ELR (cell line): ENCODE measurements around the gene VWA8.

Source experiments
- DNase-seq: peaks from one replicate; pipeline ENCODE4 v3.0.0-alpha.2; 2015; ENCODE audit warnings: low read depth

VWA8 gene

DNA sequence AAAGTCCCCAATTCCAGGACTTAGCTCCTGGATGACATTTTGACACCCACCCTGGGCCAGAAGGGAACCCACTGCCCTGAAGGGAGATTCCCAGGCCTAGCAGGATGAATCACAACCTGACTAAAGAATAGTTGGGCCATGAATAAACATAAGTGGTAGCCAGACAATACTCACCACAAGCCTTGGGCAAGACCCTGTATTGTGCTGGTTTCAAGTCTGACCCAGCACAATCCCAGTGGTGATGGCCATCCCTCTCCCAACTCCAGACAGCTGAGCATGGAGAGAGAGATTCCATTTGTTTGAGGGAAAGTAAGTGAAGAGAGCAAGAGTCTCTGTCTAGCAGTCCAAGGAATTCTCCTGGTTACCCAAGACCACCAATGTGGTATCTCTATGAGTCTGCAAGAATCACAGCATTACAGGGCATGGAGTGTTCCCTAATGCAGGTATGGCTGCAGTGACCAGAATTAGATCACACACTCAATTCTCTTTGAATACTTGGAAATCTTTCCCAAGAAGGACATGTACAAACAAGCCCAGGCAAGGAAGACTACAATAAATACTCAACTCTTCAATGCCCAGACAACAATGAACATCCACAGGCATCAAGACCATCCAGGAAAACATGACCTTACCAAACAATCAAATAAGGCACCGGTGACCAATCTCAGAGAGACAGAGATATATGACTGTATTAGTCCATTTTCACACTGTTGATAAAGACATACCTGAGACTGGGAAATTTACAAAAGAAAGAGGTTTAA is 158.0 kb downstream of the VWA8 start:
- peak; percentile 92 for DNase-seq

DNA sequence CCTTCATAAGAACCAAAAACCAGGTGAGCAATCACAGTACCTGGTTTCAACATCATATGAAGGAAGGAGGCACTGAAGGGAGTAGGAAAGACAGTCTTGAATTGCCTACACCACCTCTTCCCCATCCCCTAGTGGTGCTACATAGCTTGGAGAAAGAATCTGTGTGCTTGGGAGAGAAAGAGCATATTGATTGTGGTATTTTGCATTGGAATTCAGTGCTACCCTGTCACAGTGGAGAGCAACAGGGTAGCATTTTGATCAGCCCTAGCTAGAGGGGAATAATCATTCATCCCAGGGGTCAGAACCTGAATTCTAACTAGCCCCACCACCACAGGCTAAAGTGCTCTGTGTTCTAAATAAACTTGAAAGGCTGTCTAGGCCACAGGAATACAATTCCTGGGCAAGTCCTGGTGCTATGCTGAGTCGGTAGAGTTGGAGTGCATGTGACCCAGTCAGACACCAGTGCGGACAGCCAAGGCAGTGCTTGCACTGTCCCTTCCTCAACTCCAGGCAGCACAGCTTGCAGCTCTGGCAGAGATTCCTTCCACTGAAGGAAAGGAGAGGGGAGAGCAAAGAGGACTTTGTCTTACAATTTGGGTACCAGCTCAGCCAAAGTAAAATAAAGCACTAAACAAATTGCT is 158.7 kb downstream of the VWA8 start:
- no peak for DNase-seq

GRCh38 chr13:41791056-41791455 is 169.9 kb downstream of the VWA8 start:
- peak; percentile 59 for DNase-seq

- no peak for DNase-seq
These were observed 172.4 kb downstream of the VWA8 start for GRCh38 chr13:41788552-41788951.

DNA sequence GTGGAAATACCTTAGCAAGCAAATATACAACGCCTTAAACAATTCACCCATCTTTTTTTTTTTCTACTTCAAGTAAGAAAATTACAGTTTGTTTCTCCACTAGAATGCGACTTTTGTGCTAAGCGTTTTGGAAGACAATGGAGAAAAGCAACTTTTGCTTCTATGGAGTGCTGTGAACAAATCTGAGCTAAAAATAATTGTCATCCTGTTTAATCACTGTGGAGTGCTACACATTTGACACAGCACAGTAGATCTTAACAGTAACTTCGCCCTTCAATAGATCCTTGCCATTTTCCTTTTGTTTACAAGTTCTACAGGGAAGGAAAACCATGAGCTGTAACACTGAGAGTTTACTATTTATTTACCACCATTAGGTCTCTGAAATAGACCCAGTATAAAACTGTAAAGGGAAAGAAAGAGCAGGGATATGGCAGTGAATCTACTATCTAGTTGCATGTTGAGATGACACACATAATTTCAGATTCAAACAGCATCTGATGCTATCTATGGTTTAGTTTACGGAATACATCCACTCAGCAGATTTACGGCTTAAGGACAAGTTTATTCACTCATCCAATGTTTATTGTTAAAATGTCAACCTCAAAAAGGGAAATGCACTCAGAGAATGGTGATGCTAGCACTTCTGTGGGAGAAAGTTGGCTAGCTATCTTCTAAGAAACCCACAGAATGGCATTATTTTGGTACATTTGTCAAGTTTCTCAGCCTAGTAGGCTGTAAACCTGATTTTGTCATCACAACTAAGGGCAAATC is 175.3 kb downstream of the VWA8 start:
- no peak for DNase-seq

GRCh38 chr13:41782086-41782485 is 178.8 kb downstream of the VWA8 start:
- DNase-seq: no peak

- peak; percentile 5 for DNase-seq
These were observed 179.9 kb downstream of the VWA8 start for GRCh38 chr13:41780715-41781706.

- no peak for DNase-seq
These were observed 185.7 kb downstream of the VWA8 start for GRCh38 chr13:41775251-41775650.

GRCh38 chr13:41774605-41775218 is 186.2 kb downstream of the VWA8 start:
- DNase-seq: no peak

DNA sequence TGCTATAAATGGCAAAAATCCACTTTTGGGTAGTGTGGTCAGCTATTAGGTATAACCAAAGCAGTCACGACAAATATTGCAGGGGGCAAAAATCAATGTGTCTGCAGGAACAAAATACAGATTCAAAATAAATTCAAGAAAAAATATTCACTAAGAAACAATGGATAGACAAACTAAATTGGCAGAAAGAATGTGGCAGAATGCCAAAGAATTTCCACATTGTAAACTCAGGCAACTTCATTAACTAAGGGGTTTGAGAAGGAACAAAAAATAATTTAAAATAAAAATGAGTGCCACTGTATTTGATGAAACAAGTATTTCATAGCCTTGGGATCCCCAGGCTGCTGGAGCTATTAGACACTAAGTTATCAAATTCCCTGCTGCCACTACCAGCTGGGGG is 193.1 kb downstream of the VWA8 start:
- no peak for DNase-seq

DNA sequence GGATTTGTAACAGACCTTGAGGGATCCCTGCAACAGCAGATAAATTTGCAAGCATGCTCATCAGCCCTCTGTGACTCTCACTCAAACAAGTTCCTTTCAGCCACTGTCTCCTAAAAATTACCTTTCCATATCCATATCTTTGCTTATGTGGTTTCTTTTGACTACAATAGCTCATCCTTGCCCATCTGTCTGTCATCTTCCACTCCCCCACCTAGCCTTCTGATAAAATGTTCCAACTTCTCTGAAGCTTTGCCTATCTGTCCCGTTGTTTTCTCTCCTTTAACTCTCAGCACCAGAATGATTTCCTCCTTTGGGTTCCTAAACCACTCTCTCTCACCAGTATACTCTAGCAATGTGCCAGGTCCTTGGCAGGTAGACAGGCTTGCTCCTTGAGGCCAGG is 194.5 kb downstream of the VWA8 start:
- no peak for DNase-seq

DNA sequence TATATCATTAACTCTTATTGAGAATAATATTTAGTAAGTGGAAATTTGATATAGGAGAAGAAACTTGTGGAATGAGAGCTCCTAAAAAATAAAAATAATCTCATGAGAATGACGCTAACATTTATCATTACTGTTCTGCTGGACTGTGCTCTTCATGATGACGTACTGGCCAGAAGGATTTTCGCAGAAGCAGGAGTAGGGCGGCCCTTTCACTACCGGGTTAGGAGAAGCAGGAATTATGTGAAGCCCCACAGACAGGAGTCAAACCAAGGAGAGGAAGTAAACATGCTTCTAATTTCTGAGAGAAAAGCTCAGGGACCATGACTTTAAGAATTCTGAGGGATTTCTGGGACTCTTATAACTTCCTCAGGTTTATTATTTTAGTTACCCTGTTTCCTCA is 195.1 kb downstream of the VWA8 start:
- DNase-seq: no peak

DNA sequence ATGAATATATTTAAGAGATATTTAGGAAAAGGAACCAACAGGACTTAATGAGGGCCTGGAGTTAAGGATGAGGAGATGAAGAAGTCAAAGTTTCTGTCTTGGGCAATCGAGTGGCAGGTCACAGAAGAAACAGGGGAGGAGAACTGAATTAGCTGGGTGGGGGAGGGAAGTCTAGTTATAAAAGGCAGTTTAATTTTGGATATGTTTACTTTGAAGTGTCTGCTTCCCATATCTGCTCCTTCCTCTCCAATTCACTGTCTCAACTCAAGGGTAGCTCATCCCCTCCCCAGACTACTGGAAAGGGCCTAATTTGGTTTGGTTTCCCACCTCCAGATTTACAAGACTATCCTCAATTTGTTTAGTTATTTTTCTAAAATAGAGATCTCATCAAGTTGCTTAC is 195.9 kb downstream of the VWA8 start:
- no peak for DNase-seq

DNA sequence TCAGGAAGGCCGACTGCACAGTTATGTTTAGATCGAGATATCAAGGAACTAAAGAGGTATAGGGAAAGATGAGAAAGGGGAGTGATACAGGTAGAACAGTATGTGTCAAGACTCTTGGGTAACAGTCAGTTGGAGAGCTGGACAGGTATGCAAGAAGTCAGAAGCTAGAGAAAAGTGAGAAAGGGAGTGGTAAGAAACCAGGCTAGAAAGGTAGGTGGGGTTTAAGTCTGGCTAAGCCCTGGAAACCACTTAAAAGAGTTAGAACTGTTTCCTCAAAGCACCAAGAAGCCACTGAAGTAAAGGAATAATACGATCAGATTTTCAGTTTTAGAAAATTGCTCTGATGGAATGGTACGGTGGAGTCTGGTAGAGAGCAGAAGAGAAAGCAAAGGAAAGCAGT is 196.4 kb downstream of the VWA8 start:
- no peak for DNase-seq

- no peak for DNase-seq
These were observed 197.1 kb downstream of the VWA8 start for GRCh38 chr13:41763782-41764181.

- DNase-seq: no peak
These were observed 198.1 kb downstream of the VWA8 start for GRCh38 chr13:41762796-41763195.

DNA sequence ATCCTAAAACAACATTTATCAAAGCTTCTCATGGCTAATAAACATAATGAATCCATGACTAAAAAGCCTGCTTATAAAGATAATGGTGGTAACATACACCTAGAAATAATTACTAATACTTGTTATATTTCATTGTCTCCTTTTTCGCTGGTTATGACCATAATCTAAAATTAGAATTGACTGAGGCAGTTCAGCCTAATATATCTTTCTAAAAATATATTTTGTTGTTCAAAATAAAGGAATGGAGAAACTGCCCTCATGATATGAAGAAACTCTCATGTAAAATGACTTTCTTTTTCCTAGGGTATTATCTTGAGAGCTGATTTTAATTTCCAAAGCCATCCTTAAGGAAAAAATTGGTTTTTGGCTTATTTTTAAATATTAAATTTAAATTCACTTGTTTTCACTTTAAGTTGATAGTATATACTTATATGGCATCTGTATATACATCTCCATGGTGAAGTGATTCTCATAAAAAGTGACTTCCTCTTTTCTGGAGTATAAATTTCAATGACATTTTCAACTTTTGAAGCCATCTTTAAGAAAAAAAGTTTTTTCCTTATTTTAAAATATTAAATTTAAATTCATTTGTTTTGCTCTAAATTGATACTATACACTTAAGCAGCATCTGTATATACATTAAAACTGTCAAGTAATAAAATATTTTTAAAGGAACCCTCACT is 204.6 kb downstream of the VWA8 start:
- DNase-seq: no peak

GRCh38 chr13:41751734-41752445 is 209.0 kb downstream of the VWA8 start:
- DNase-seq: no peak

GRCh38 chr13:41751277-41751676 is 209.6 kb downstream of the VWA8 start:
- peak; percentile 3 for DNase-seq

DNA sequence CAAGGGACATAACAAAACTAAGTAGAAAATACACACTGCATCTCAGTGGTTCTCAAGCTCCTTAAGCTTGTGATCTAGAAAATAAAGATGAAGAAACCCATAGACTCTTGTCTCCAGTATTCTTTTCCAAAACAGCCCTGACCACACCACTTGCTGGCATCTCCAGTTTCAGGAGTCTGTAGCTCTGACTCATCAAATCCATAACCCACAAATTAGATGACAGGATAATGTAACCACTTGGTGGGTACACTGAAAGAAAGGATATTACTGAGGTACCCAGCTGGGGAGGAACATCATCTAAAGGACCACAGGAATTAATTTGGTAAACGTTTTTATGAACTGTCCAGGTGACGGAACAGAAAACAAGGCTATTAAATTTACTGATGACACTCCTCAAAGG is 214.7 kb downstream of the VWA8 start:
- peak; percentile 85 for DNase-seq
